ENCODE measurements around the gene CYB5RL.

DNA sequence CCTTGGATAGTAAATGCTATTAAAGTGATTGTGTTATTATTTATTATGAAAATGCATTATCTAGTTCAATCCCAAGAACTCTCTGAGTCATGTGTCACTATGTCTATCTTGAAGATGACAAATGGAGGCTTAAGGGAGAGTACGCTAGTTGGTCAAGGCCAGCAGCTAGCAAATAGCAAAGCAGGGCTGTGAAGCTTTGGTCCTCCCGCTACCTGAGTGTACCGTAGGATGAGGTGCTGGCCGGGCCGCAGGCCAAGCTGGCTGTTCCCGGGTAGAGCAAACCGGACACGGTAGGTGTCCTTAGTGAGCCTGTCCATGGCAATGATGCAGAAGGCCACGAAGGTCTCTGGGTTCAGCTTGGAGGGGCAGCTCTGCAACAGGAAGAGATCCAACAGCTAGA lies 9.3 kb downstream of the CYB5RL start:
- TF ChIP-seq, protein P1, sequence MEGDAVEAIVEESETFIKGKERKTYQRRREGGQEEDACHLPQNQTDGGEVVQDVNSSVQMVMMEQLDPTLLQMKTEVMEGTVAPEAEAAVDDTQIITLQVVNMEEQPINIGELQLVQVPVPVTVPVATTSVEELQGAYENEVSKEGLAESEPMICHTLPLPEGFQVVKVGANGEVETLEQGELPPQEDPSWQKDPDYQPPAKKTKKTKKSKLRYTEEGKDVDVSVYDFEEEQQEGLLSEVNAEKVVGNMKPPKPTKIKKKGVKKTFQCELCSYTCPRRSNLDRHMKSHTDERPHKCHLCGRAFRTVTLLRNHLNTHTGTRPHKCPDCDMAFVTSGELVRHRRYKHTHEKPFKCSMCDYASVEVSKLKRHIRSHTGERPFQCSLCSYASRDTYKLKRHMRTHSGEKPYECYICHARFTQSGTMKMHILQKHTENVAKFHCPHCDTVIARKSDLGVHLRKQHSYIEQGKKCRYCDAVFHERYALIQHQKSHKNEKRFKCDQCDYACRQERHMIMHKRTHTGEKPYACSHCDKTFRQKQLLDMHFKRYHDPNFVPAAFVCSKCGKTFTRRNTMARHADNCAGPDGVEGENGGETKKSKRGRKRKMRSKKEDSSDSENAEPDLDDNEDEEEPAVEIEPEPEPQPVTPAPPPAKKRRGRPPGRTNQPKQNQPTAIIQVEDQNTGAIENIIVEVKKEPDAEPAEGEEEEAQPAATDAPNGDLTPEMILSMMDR (IDR thresholded peaks at IDR 0.05) = no peak
- TF ChIP-seq ZFX (IDR thresholded peaks at IDR 0.05; ENCODE audit: borderline replicate concordance) = no peak

Data from 22Rv1 (cell line).